ENCODE measurements around the gene SLC22A6. TPM values are rescaled to one million over a fixed set of nuclear protein-coding genes. Genes with fewer than 3 reads are reported as not detected.
"Not testable (repeated sequence)": the region's sequence is repeated elsewhere in the genome, so short reads cannot be mapped to it uniquely, and the experiment has no call there.

SLC22A6 gene
- total RNA-seq, 2 donors from 2014 or later: not detected

DNA sequence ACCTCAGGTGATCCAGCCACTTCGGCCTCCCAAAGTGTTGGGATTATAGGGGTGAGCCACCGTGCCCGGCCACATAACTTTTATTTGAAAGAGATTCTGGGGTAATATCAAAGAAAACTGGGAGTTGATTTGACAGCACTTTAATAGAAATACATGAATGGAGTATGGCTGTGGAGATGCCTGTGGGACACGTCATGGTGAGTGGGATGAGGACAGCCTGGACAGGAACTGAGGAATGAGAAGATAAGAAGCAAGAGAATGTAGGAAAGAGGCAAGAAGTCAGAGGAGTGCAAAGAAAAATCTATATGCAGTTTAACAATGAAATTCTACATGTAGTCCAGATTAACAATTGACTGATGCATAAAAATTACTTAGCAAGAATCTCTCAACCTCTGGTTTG is 31.0 kb downstream of the SLC22A6 start:
- no peaks in the 10 kb centered on the region for H3K36me3 ChIP-seq (ENCODE audit: control insufficient read depth, insufficient read depth, low read length)
- H3K9me3 ChIP-seq (ENCODE audit: control insufficient read depth, low read length): no peaks in the 10 kb centered on the region
- DNase-seq: no peak
- H3K27ac ChIP-seq (ENCODE audit: low read depth, low read length): no peak overlapping the region
- 78 to 91% methylated on average over 1 to 4 of the region's 4 CpGs for WGBS, 2 experiments (ENCODE audit: insufficient coverage in 1 of 2, insufficient read length in 1 of 2)
- Mint-ChIP-seq H3K9me3 (no peaks in the 10 kb centered on the region), H3K4me1 (peaks cover 6% of the 10 kb centered on the region), H3K36me3 (ENCODE audit: low read depth) (no peaks in the 10 kb centered on the region), H3K4me3 (no peak overlapping the region), H3K27ac (no peak overlapping the region), H3K27me3 (ENCODE audit: insufficient read depth) (no peaks in the 10 kb centered on the region)
- H3K4me3 ChIP-seq (ENCODE audit: low read length): no peak overlapping the region
- H3K27me3 ChIP-seq (ENCODE audit: control insufficient read depth, insufficient read depth, low read length, poor library complexity, severe bottlenecking): no peaks in the 10 kb centered on the region
- no peak overlapping the region for H3K9ac ChIP-seq (ENCODE audit: extremely low read depth, low read length, poor library complexity, severe bottlenecking)
- no peaks in the 10 kb centered on the region for H3K4me1 ChIP-seq (ENCODE audit: control insufficient read depth, insufficient read depth, low read length)
- TF ChIP-seq, protein P1, sequence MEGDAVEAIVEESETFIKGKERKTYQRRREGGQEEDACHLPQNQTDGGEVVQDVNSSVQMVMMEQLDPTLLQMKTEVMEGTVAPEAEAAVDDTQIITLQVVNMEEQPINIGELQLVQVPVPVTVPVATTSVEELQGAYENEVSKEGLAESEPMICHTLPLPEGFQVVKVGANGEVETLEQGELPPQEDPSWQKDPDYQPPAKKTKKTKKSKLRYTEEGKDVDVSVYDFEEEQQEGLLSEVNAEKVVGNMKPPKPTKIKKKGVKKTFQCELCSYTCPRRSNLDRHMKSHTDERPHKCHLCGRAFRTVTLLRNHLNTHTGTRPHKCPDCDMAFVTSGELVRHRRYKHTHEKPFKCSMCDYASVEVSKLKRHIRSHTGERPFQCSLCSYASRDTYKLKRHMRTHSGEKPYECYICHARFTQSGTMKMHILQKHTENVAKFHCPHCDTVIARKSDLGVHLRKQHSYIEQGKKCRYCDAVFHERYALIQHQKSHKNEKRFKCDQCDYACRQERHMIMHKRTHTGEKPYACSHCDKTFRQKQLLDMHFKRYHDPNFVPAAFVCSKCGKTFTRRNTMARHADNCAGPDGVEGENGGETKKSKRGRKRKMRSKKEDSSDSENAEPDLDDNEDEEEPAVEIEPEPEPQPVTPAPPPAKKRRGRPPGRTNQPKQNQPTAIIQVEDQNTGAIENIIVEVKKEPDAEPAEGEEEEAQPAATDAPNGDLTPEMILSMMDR (conservative IDR thresholded peaks at IDR 0.05): no peak

DNA sequence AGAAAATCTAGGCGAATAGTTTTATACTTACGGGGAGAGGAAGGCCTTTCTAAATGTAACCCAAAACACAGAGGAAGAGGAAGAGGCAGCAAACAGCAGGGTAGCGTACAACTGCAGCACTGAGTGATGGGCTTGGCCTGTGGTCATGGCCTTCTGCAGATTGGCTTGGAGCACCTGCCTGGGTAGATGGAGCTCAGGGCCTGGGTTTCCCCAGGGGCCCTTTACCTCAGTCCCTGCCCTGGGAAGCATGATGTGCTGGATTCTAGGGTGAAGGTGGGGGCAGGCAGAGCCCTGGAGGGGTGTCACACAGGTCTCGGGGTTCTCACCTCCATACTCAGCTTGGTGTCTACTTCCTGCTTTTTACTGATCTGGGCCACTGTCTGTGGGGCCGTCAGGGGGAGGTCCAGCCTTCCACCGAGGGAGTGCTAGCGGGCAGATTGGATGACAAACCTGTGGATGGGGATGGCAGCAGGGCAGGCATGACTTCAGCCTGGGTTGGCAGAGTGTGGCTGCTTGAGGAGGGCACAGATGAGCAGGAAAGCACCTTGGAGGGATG is 35.9 kb downstream of the SLC22A6 start:
- Histone ChIP-seq H3K27ac (ENCODE audit: low read depth, low read length) (no peak overlapping the region), H3K4me3 (ENCODE audit: low read length) (no peak overlapping the region), H3K27me3 (ENCODE audit: control insufficient read depth, insufficient read depth, low read length, poor library complexity, severe bottlenecking) (no peaks in the 10 kb centered on the region), H3K9ac (ENCODE audit: extremely low read depth, low read length, poor library complexity, severe bottlenecking) (no peak overlapping the region), H3K4me1 (ENCODE audit: control insufficient read depth, insufficient read depth, low read length) (no peaks in the 10 kb centered on the region), H3K36me3 (ENCODE audit: control insufficient read depth, insufficient read depth, low read length) (no peaks in the 10 kb centered on the region), H3K9me3 (ENCODE audit: control insufficient read depth, low read length) (no peaks in the 10 kb centered on the region)
- 93 to 95% methylated on average over 2 to 7 of the region's 7 CpGs for WGBS, 2 experiments (ENCODE audit: insufficient coverage in 1 of 2, insufficient read length in 1 of 2)
- no peak for DNase-seq
- no peaks in the 10 kb centered on the region for H3K27me3 Mint-ChIP-seq (ENCODE audit: insufficient read depth)
- peaks cover 4% of the 10 kb centered on the region for H3K9me3 Mint-ChIP-seq
- no peaks in the 10 kb centered on the region for H3K4me1 Mint-ChIP-seq
- TF ChIP-seq, protein P1 (conservative IDR thresholded peaks at IDR 0.05): no peak
- H3K4me3 Mint-ChIP-seq: no peak overlapping the region
- H3K27ac Mint-ChIP-seq: no peak overlapping the region
- H3K36me3 Mint-ChIP-seq (ENCODE audit: low read depth): no peaks in the 10 kb centered on the region

DNA sequence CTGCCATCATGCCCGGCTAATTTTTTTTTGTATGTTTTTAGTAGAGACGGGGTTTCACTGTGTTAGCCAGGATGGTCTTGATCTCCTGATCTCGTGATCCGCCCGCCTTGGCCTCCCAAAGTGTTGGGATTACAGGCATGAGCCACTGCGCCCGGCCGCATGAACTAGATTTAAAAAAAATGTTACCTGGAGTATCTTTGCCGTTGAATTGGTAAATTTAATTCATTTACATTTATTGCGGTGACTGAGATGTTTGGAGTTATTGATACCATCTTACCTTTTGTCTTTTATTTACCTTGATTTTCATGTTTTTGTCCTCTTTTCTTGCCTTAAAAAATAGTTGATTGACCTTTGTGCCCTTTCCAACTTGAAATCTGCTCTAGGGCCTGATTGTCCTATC is 39.2 kb downstream of the SLC22A6 start:
- WGBS, 2 experiments (ENCODE audit: insufficient coverage in 1 of 2, insufficient read length in 1 of 2): 96 to 98% methylated on average over 7 to 9 of the region's 10 CpGs
- not testable (repeated sequence) for H3K4me3 ChIP-seq (ENCODE audit: low read length); H3K4me1 ChIP-seq (ENCODE audit: control insufficient read depth, insufficient read depth, low read length); H3K27me3 Mint-ChIP-seq (ENCODE audit: insufficient read depth); DNase-seq; H3K27ac ChIP-seq (ENCODE audit: low read depth, low read length); H3K9me3 Mint-ChIP-seq; H3K36me3 ChIP-seq (ENCODE audit: control insufficient read depth, insufficient read depth, low read length); H3K27ac Mint-ChIP-seq; H3K9ac ChIP-seq (ENCODE audit: extremely low read depth, low read length, poor library complexity, severe bottlenecking); H3K4me1 Mint-ChIP-seq; H3K4me3 Mint-ChIP-seq; H3K27me3 ChIP-seq (ENCODE audit: control insufficient read depth, insufficient read depth, low read length, poor library complexity, severe bottlenecking); H3K9me3 ChIP-seq (ENCODE audit: control insufficient read depth, low read length); H3K36me3 Mint-ChIP-seq (ENCODE audit: low read depth)

DNA sequence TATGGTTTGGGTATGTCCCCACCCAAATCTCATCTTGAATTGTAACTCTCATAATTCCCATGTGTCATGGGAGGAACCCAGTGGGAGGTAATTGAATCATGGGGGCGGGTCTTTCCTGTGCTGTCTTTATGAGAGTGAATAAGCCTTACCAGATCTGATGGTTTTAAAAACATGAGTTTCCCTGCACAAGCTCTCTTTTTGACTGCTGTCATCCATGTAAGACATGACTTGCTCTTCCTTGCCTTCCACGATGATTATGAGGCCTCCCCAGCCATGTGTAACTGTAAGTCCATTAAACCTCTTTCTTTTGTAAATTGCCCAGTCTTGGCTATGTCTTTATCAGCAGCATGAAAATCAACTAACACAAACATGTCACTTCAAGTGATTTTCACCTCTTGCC is 47.2 kb downstream of the SLC22A6 start:
- peaks cover 13% of the 10 kb centered on the region for H3K27me3 Mint-ChIP-seq (ENCODE audit: insufficient read depth)
- 85 to 90% methylated on average over 1 to 2 of the region's 2 CpGs for WGBS, 2 experiments (ENCODE audit: insufficient coverage in 1 of 2, insufficient read length in 1 of 2)
- H3K4me1 Mint-ChIP-seq: not testable (repeated sequence)

More for the DNA sequence above, 47.2 kb downstream of the SLC22A6 start:
- H3K9me3 Mint-ChIP-seq; H3K27me3 ChIP-seq (ENCODE audit: control insufficient read depth, insufficient read depth, low read length, poor library complexity, severe bottlenecking); H3K36me3 ChIP-seq (ENCODE audit: control insufficient read depth, insufficient read depth, low read length); H3K27ac Mint-ChIP-seq; H3K4me1 ChIP-seq (ENCODE audit: control insufficient read depth, insufficient read depth, low read length); H3K9me3 ChIP-seq (ENCODE audit: control insufficient read depth, low read length); DNase-seq; H3K36me3 Mint-ChIP-seq (ENCODE audit: low read depth); H3K4me3 Mint-ChIP-seq; H3K9ac ChIP-seq (ENCODE audit: extremely low read depth, low read length, poor library complexity, severe bottlenecking); H3K27ac ChIP-seq (ENCODE audit: low read depth, low read length); H3K4me3 ChIP-seq (ENCODE audit: low read length): not testable (repeated sequence)
